Neural cell (in vitro differentiated cells): ENCODE measurements around the gene GFRA1.

Experiments used
- CTCF ChIP-seq: fragments of 450-650 bp; IDR thresholded peaks from 2 replicates; pipeline ENCODE4 v1.5.1; 2014; ENCODE audit warnings: antibody characterized with exemption, mild to moderate bottlenecking, moderate library complexity; ENCODE audit not compliant: poor library complexity, severe bottlenecking
- EP300 ChIP-seq: fragments of 450-650 bp; conservative IDR thresholded peaks from 2 replicates; pipeline ENCODE4 v1.6.1; 2014; ENCODE audit warnings: antibody characterized with exemption, mild to moderate bottlenecking, moderate library complexity; ENCODE audit not compliant: poor library complexity, severe bottlenecking
- EZH2 ChIP-seq: fragments of 200-600, 300-800 bp; shearing (Covaris generic), sonication (generic); IDR thresholded peaks from 2 replicates; pipeline ENCODE4 v1.6.1; 2014; ENCODE audit warnings: antibody characterized with exemption, low read length, borderline replicate concordance, mild to moderate bottlenecking; ENCODE audit not compliant: insufficient read depth, poor library complexity, severe bottlenecking
- MXI1 ChIP-seq: fragments of 450-650 bp; conservative IDR thresholded peaks from 2 replicates; pipeline ENCODE4 v1.6.1; 2014; ENCODE audit warnings: antibody characterized with exemption, mild to moderate bottlenecking; ENCODE audit not compliant: poor library complexity, severe bottlenecking
- POLR2AphosphoS5 ChIP-seq: IDR thresholded peaks from 2 replicates; pipeline ENCODE4 v1.6.1; 2012
- RAD21 ChIP-seq: fragments of 450-650 bp; conservative IDR thresholded peaks from 2 replicates; pipeline ENCODE4 v1.6.1; 2014; ENCODE audit warnings: antibody characterized with exemption, mild to moderate bottlenecking, moderate library complexity
- SMC3 ChIP-seq: fragments of 450-650 bp; conservative IDR thresholded peaks from 2 replicates; pipeline ENCODE4 v1.6.1; 2014; ENCODE audit warnings: antibody characterized with exemption, mild to moderate bottlenecking, moderate library complexity; ENCODE audit not compliant: poor library complexity
- TF ChIP-seq, protein P1 (sequence below): IDR thresholded peaks from 2 replicates; pipeline ENCODE4 v1.6.1; 2012; ENCODE audit warnings: borderline replicate concordance

DNA sequence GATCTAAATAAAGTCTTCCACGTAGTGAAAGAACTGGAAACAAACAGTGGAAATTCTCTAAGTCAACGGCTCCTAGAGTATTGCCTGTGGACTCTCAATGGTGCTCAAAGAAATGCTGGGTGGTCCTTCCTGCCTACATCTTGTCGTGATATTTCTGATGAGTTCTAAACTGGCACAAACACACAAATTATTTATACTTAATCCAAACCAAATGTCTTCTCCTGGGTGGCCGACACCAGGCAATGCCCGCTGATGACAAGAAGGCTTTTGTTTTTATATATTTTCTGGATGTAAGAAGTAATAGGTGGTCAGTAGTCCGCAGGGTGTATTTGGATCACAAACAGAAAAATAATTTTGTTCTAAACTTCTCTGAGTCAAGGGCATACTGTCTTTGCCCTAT is 178.7 kb downstream of the GFRA1 start:
- TF ChIP-seq, protein P1, sequence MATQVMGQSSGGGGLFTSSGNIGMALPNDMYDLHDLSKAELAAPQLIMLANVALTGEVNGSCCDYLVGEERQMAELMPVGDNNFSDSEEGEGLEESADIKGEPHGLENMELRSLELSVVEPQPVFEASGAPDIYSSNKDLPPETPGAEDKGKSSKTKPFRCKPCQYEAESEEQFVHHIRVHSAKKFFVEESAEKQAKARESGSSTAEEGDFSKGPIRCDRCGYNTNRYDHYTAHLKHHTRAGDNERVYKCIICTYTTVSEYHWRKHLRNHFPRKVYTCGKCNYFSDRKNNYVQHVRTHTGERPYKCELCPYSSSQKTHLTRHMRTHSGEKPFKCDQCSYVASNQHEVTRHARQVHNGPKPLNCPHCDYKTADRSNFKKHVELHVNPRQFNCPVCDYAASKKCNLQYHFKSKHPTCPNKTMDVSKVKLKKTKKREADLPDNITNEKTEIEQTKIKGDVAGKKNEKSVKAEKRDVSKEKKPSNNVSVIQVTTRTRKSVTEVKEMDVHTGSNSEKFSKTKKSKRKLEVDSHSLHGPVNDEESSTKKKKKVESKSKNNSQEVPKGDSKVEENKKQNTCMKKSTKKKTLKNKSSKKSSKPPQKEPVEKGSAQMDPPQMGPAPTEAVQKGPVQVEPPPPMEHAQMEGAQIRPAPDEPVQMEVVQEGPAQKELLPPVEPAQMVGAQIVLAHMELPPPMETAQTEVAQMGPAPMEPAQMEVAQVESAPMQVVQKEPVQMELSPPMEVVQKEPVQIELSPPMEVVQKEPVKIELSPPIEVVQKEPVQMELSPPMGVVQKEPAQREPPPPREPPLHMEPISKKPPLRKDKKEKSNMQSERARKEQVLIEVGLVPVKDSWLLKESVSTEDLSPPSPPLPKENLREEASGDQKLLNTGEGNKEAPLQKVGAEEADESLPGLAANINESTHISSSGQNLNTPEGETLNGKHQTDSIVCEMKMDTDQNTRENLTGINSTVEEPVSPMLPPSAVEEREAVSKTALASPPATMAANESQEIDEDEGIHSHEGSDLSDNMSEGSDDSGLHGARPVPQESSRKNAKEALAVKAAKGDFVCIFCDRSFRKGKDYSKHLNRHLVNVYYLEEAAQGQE = no peak
- no peak for TF ChIP-seq CTCF
- no peak for TF ChIP-seq EP300
- no peak for TF ChIP-seq MXI1
- no peak for TF ChIP-seq EZH2
- TF ChIP-seq POLR2AphosphoS5 = no peak
- TF ChIP-seq SMC3 = no peak
- no peak for TF ChIP-seq RAD21
